HUES6 (cell line): ENCODE measurements around the gene ZG16.
A peak's percentile ranks its signal among the peaks of the same experiment; 100 is the strongest.
"Not testable (repeated sequence)": the region's sequence is repeated elsewhere in the genome, so short reads cannot be mapped to it uniquely, and the experiment has no call there.

Experiments
- H3K27ac ChIP-seq: 2 replicates; pipeline ENCODE4 v1.7.0; 2013; ENCODE audit warnings: low read depth, mild to moderate bottlenecking, low read length, inconsistent platforms
- H3K27me3 ChIP-seq: 2 replicates; pipeline ENCODE4 v1.6.1; 2013; ENCODE audit warnings: low read length; ENCODE audit not compliant: control insufficient read depth, insufficient read depth
- H3K36me3 ChIP-seq: 2 replicates; pipeline ENCODE4 v1.6.1; 2013; ENCODE audit warnings: low read length; ENCODE audit not compliant: control insufficient read depth, insufficient read depth
- H3K4me1 ChIP-seq: 2 replicates; pipeline ENCODE4 v1.6.1; 2013; ENCODE audit warnings: low read length; ENCODE audit not compliant: control insufficient read depth, insufficient read depth
- H3K4me3 ChIP-seq: 2 replicates; pipeline ENCODE4 v1.5.1; 2013; ENCODE audit warnings: low read depth, low read length
- H3K9ac ChIP-seq: one replicate; pipeline ENCODE4 v1.6.1; 2013; ENCODE audit warnings: mild to moderate bottlenecking, low read length
- H3K9me3 ChIP-seq: 2 replicates; pipeline ENCODE4 v1.6.1; 2013; ENCODE audit warnings: low read depth, low read length; ENCODE audit not compliant: control insufficient read depth, insufficient read depth

The ZG16 gene

DNA sequence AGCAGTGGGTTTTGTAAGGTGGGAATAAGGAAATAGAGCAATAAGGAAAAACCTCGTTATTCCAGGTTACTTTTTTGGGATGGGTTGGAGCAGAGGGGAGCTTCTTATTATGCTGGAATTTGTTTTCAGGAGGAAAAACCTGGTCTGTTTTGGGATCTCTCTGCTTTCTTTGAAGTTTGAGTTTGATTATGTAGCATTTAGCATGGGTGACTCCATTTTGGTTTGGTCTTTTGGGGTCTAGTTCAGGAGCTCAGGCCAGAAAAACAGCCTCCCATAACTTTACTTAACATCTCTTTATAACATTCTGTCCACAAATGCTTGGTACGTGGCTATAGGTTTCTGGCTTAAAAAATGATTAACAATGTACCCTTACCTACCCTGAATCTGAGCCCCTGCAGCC is 8.5 kb upstream of the ZG16 start:
- Histone ChIP-seq H3K9ac (no peak overlapping the region), H3K4me1 (no peaks in the 10 kb centered on the region), H3K9me3 (no peaks in the 10 kb centered on the region), H3K4me3 (no peak overlapping the region), H3K27me3 (no peaks in the 10 kb centered on the region), H3K27ac (no peak overlapping the region), H3K36me3 (no peaks in the 10 kb centered on the region)

DNA sequence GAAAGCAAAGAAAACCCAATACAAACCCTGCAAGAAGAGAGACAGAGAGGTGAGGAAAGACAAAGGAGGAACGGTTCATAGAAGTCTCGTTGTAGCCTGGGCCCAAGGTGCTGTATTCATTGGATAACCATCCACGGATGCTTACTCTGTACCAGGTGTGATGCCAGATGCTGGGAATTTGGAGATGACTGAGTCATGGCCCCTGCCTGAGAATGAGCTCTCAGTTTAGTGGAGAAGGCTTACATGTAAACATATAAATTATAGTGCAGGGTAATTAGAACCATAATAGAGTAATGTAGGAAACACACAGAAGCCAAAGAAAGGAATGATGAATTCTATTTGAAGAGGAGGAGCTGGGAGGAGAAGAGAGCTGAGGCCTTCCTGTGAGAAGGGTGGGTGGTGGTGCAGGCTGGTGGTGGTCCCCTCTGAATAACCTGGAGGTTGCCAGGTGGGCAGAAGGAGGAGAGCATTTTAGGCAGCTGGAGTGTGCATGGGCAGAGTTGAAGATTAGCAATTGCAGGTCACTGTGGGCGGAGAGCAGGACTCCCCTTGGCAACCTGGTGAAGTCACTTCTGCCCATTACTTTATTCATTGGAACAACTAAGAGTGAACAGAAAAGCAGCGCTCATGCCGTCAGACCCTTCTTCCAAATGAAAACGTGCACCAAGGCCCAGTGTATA is 7.7 kb upstream of the ZG16 start:
- no peaks in the 10 kb centered on the region for H3K9me3 ChIP-seq
- H3K27me3 ChIP-seq: no peaks in the 10 kb centered on the region
- H3K4me1 ChIP-seq: no peaks in the 10 kb centered on the region
- no peak overlapping the region for H3K9ac ChIP-seq
- H3K4me3 ChIP-seq: no peak overlapping the region
- no peaks in the 10 kb centered on the region for H3K36me3 ChIP-seq
- no peak overlapping the region for H3K27ac ChIP-seq

DNA sequence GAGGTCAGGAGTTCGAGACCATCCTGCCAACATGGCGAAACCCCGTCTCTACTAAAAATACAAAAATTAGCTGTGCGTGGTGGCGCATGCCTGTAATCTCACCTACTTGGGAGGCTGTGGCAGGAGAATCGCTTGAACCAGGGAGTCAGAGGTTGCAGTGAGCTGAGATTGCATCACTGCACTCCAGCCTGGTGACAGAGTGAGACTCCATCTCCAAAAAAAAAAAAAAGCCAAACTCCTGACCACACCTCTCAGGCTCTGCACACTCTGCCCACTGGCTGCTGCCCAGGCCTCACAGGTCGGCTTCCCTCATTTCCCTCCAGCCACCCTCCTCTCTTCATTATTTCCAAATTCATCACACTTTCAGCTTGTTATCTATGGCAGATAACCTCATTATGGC is 5.7 kb upstream of the ZG16 start:
- H3K9ac ChIP-seq, H3K27ac ChIP-seq, H3K9me3 ChIP-seq, H3K4me3 ChIP-seq, H3K27me3 ChIP-seq, H3K36me3 ChIP-seq, H3K4me1 ChIP-seq: not testable (repeated sequence)

DNA sequence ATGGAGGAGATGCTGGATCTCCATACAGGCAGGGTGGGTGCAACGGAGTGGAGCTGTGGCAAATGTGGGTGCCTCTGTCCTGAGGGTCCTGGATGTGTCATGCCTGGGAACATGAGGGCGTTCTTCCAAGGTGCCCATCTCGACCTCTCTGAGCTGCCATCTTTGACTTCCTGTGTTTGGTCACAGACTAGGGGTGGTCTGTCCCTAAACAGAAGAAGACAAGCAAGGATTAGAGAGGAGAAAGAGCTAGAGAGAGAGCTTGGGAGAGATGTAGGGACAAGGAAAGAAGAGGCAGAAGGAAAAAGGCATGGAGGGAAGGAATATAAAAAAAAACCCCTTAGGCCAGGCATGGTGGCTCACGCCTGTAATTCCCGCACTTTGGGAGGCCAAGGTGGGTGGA is 3.3 kb upstream of the ZG16 start:
- Histone ChIP-seq H3K4me3 (no peak overlapping the region), H3K9me3 (no peaks in the 10 kb centered on the region), H3K27me3 (peaks cover 14% of the 10 kb centered on the region; the same call in 1 of the 2 replicates), H3K9ac (no peak overlapping the region), H3K36me3 (no peaks in the 10 kb centered on the region), H3K27ac (no peak overlapping the region), H3K4me1 (peaks cover 6% of the 10 kb centered on the region; the same call in 1 of the 2 replicates)

DNA sequence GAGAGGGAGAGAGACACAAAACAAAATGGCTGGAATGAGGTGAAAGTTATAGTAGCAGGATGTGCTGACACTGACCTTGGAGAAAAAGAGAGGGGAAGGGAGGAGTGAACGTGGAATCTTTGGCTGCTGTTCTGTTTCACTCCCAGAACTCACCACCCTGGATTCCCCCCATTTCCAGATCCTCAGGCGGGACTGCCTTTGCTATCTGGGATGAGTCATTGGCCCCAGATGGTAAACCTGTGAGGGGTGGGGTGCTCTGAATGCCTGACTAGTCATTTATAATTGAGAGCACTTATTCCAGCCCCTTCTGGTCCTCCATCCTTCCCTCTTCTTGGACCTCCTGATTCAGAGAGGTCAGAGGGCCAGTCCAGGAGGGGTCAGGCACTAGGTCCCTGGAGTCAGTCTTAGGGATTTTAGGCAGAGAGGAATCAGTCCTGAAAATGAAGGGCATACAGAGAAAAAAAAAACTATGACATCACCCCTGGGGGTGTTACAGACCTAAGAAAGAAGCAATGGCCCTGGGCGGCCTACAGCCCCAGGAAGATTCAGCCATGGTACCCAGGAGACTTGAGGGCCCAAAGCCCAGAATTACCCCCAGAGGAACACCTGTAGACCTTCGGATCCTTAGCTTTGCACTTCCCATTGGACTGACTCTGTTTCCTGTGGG is 2.2 kb upstream of the ZG16 start:
- peaks cover 7% of the 10 kb centered on the region; the same call in 1 of the 2 replicates for H3K4me1 ChIP-seq
- H3K27ac ChIP-seq: no peak overlapping the region
- no peaks in the 10 kb centered on the region for H3K9me3 ChIP-seq
- H3K36me3 ChIP-seq: no peaks in the 10 kb centered on the region
- peaks cover 20% of the 10 kb centered on the region; the same call in 1 of the 2 replicates for H3K27me3 ChIP-seq
- no peak overlapping the region for H3K9ac ChIP-seq
- no peak overlapping the region for H3K4me3 ChIP-seq

DNA sequence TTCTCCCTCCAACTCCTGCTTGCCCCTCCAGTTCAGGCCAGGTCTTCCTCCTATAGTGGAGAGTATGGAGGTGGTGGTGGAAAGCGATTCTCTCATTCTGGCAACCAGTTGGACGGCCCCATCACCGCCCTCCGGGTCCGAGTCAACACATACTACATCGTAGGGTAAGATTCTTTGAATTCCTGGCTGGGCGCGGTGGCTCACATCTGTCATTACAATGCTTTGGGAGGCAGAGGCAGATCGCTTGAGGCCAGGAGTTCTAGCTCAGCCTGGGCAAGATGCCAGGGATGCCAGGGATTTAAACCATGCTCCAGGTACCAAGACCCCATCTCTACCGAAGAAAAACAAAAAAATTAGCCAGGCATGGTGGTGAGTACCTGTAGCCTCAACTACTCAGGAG is 1.4 kb downstream of the ZG16 start:
- H3K4me3 ChIP-seq: no peak overlapping the region
- no peaks in the 10 kb centered on the region; the same call in 1 of the 2 replicates for H3K9me3 ChIP-seq

DNA sequence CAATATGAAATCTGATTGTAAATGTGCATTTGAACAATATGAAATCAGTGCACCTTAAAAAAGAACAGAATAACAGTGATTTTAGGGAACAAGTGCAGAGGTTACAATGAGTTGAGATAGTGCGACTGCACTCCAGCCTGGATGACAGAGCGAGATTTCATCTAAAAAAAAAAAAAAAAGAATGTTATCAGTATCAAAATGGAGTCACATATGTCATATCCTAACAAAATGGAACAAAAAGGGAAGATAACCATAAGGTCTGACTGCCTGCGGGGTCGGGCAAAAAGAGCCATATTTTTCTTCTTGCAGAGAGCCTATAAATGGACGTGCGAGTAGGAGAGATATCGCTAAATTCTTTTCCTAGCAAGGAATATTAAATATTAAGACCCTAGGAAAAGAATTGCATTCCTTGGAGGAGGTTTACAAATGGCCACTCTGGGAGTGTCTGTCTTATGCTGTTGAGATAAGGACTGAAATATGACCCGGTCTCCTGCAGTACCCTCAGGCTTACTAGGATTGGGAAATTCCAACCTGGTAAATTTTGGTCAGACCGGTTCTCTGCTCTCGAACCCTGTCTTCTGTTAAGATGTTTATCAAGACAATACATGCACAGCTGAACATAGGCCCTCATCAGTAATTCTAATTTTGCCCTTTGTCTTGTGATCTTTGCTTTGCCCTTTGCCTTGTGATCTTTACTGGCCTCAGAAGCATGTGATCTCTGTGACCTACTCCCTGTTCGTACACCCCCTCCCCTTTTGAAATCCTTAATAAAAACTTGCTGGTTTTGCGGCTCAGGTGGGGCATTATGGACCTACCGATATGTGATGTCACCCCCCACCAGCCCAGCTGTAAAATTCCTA is 5.3 kb downstream of the ZG16 start:
- H3K4me3 ChIP-seq, H3K36me3 ChIP-seq, H3K27ac ChIP-seq, H3K4me1 ChIP-seq, H3K9me3 ChIP-seq, H3K9ac ChIP-seq: not testable (repeated sequence)
- H3K27me3 ChIP-seq: peaks cover 29% of the 10 kb centered on the region; the same call in 1 of the 2 replicates

More for the DNA sequence above, 1.4 kb downstream of the ZG16 start:
- H3K27me3 ChIP-seq: peaks cover 29% of the 10 kb centered on the region; the same call in 1 of the 2 replicates
- H3K36me3 ChIP-seq: no peaks in the 10 kb centered on the region
- peaks cover 7% of the 10 kb centered on the region; the same call in 1 of the 2 replicates for H3K4me1 ChIP-seq
- no peak overlapping the region for H3K9ac ChIP-seq
- no peak overlapping the region for H3K27ac ChIP-seq

DNA sequence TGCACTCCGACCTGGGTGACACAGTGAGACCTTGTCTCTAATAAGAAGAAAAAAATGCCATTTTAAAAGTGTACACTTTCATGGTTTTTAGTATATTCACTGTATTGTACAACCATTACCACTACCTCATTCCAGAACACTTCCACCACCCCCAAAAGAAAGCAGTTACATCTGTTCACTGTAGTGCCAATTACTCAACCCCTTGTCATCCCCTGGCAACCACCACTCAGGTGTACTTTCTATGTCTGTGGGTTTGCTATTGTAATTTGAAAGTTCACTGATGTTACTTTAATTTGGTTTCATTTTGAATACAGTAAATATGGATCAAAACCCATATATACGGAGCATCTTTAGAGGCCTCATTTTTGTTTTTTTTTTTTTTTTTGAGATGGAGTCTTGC is 6.1 kb downstream of the ZG16 start:
- H3K27ac ChIP-seq: no peak overlapping the region
- H3K9ac ChIP-seq: no peak overlapping the region
- H3K36me3 ChIP-seq: no peaks in the 10 kb centered on the region
- peaks cover 20% of the 10 kb centered on the region; the same call in 1 of the 2 replicates for H3K27me3 ChIP-seq
- peaks cover 10% of the 10 kb centered on the region; the same call in 1 of the 2 replicates for H3K4me1 ChIP-seq
- H3K9me3 ChIP-seq: no peaks in the 10 kb centered on the region; the same call in 1 of the 2 replicates
- no peak overlapping the region for H3K4me3 ChIP-seq

DNA sequence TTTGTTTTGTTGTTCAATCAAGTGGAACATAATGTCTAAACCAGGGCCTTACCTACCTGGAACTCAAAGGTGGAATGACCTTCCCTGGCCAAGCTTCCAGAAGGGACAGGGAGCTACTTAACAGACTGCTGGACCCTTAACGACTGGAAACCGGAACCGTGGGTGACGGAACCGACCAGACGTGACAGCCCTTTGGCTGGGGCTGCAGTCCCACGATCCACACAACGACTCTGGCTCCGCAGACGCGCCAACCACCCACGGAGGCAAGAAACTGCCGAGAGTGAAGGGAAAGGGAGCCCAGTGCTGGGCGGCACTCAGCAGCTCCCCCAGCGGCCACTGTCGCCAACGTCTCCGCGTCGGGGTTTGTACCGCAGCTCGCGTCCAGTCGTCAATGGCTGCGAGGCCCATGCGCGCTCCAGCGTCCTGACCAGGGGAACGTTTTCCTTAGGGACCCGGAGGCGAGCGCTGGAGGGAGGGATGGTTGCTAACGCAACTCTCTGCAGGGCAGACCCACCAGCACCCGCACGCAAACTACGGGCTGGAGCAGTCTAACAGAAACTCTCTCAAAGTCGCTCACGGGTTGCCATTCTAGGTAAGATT is 6.9 kb downstream of the ZG16 start:
- peak overlapping the region; percentile 48 for H3K4me3 ChIP-seq
- H3K27me3 ChIP-seq: peaks cover 12% of the 10 kb centered on the region; the same call in 1 of the 2 replicates
- peaks cover 3% of the 10 kb centered on the region; the same call in 1 of the 2 replicates for H3K4me1 ChIP-seq
- H3K9ac ChIP-seq: peak overlapping the region; percentile 18
- no peaks in the 10 kb centered on the region; the same call in 1 of the 2 replicates for H3K9me3 ChIP-seq
- H3K36me3 ChIP-seq: no peaks in the 10 kb centered on the region
- H3K27ac ChIP-seq: no peak overlapping the region

DNA sequence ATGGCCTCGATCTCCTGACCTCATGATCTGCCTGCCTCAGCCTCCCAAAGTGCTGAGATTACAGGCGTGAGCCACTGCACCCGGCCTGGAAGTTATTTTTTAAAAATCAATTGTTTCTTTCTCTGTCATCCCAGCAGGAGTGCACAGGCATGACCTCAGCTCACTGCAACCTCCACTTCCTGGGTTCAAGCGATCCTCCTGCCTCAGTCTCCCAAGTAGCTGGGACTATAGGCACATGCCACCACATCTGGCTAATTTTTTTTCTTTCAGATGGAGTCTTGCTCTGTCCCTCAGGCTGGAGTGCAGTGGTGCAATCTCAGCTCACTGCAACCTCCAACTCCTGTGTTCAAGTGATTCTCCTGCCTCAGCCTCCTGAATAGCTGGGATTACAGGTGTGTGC is 9.1 kb downstream of the ZG16 start:
- not testable (repeated sequence) for H3K27ac ChIP-seq, H3K9me3 ChIP-seq, H3K4me3 ChIP-seq, H3K9ac ChIP-seq, H3K27me3 ChIP-seq, H3K36me3 ChIP-seq
- peaks cover 10% of the 10 kb centered on the region for H3K4me1 ChIP-seq
